Fibroblast of skin of scalp (primary cell): ENCODE data around the gene ID3. TPM values are rescaled to one million over a fixed set of nuclear protein-coding genes. Genes with fewer than 3 reads are reported as not detected.
A peak's percentile ranks its signal among the peaks of the same experiment; 100 is the strongest.

Source experiments
- DNase-seq: peaks from one replicate; pipeline ENCODE4 v3.0.0-alpha.2; 2013
- polyA plus RNA-seq, 2 experiments: library from polyadenylated mRNA; unstranded; fragments of 120-200 nt; gene quantifications; one replicate each; pipeline ENCODE4 v1.2.1, GENCODE V29; 2013; ENCODE audit not compliant: insufficient read length in 2 of 2

Gene ID3
- polyA plus RNA-seq (2013, experiment 1 of 2; ENCODE audit: insufficient read length): 385 TPM
- polyA plus RNA-seq (2013, experiment 2 of 2; ENCODE audit: insufficient read length): 348 TPM

GRCh38 chr1:23559136-23559984 is at the start of gene ID3:
Gene ID3, minus strand, starts transcription at chr1:23559501. Its CDS starts 75 bp downstream, at chr1:23559426.
- DNase-seq: peak; percentile 99

- DNase-seq: no peak
Observed at GRCh38 chr1:23607944-23608343, 48.6 kb upstream of the ID3 start.

- DNase-seq: no peak
Observed at GRCh38 chr1:23601968-23602876, 42.9 kb upstream of the ID3 start.

- DNase-seq: no peak
Observed at GRCh38 chr1:23601135-23601967, 42.0 kb upstream of the ID3 start.

GRCh38 chr1:23600283-23600682 is 41.0 kb upstream of the ID3 start:
- DNase-seq: no peak

GRCh38 chr1:23599125-23599524 is 39.8 kb upstream of the ID3 start:
- no peak for DNase-seq

GRCh38 chr1:23598424-23598823 is 39.1 kb upstream of the ID3 start:
- DNase-seq: peak; percentile 61

GRCh38 chr1:23597635-23598388 is 38.5 kb upstream of the ID3 start:
- DNase-seq: no peak

GRCh38 chr1:23596382-23597358 is 37.4 kb upstream of the ID3 start:
- DNase-seq: no peak

- DNase-seq: no peak
Observed at GRCh38 chr1:23594927-23595353, 35.6 kb upstream of the ID3 start.

- DNase-seq: no peak
Observed at GRCh38 chr1:23594149-23594907, 35.0 kb upstream of the ID3 start.

- no peak for DNase-seq
Observed at GRCh38 chr1:23593556-23594148, 34.4 kb upstream of the ID3 start.

- no peak for DNase-seq
Observed at GRCh38 chr1:23593042-23593521, 33.8 kb upstream of the ID3 start.

- no peak for DNase-seq
Observed at GRCh38 chr1:23592209-23592892, 33.0 kb upstream of the ID3 start.

- no peak for DNase-seq
Observed at GRCh38 chr1:23591460-23592208, 32.3 kb upstream of the ID3 start.

GRCh38 chr1:23590058-23590783 is 30.9 kb upstream of the ID3 start:
- no peak for DNase-seq

GRCh38 chr1:23589585-23589986 is 30.3 kb upstream of the ID3 start:
- no peak for DNase-seq
